ENCODE results near the gene CAPSL.
A peak's percentile ranks its signal among the peaks of the same experiment; 100 is the strongest.
"Not testable (repeated sequence)": the region's sequence is repeated elsewhere in the genome, so short reads cannot be mapped to it uniquely, and the experiment has no call there.

Gene CAPSL

DNA sequence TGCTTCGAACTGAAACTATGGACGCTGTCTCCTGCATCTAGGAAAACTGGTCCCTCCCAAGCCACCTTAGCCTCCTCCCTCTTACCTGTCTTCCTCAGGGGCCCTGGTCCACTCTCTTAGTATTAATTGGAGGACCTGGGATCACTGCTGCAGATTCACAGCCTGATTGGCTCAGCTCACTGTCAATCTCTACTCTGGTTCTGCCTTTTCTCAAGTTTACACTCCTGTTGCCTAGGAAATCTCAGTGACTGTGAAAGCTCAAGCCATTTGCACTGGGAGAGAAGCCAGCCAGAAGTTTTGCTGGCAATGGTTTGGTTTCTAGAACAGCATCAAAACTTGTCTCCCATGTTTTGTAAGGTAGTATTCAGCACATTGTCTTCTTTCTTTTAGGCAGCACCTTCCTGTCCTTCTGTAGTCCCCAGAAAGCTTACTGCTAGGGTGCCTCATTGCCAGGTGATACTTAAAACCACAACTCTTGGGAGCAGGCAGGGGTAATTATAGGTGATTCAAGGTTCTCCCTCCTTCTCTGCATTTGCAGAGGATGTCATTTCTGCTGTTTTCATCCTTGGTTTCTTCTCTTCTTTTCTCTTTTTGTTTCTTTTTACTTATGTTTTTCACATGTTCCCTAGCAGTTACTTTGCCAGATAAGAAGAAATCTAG, at the start of gene CAPSL:
Gene CAPSL, minus strand, starts transcription at position 55 of the 660 bp plus-strand sequence. CDS start 17,502 bp downstream, outside the sequence.
- peak; percentile 27 for DNase-seq

- no peak for DNase-seq
Observed at GRCh38 chr5:35987776-35988175, 49.4 kb upstream of the CAPSL start.

GRCh38 chr5:35979715-35980114, 41.3 kb upstream of the CAPSL start:
- no peak for DNase-seq

- not testable (repeated sequence) for DNase-seq
Observed at GRCh38 chr5:35976859-35977258, 38.4 kb upstream of the CAPSL start.

- DNase-seq = no peak
Observed at GRCh38 chr5:35974570-35974969, 36.1 kb upstream of the CAPSL start.

GRCh38 chr5:35971878-35972210, 33.4 kb upstream of the CAPSL start:
- no peak for DNase-seq

DNA sequence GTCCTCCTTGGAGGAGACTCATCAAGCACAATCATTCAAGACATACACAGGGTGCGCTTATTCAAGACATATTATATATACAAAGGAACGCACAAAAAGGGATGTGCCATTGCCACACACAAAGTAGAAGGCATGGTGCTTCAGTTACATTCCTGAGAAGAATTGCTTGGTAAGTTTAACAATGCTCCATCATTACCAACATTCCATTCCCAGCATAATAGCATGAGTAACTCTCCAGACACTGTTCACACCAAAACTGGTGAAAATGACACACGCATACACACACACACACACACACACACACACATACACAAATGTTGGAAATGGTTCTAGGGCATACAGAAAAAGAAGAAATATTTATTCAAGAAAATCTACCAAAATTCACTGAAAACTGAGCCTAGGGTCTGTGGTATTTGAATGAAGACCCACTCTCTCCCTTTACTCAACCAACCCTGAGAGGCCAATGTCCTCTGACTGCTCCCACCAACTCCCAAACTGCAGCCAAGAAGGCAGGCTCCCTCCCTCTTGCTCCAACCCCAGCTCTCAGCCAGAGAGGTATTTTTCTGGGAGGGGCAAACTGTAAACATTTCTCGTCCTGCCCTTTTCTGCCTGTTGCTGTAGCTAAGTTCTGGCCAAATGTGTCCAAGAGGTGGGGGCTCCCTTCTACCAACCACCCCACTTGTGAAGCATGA, 32.9 kb upstream of the CAPSL start:
- DNase-seq = no peak

DNA sequence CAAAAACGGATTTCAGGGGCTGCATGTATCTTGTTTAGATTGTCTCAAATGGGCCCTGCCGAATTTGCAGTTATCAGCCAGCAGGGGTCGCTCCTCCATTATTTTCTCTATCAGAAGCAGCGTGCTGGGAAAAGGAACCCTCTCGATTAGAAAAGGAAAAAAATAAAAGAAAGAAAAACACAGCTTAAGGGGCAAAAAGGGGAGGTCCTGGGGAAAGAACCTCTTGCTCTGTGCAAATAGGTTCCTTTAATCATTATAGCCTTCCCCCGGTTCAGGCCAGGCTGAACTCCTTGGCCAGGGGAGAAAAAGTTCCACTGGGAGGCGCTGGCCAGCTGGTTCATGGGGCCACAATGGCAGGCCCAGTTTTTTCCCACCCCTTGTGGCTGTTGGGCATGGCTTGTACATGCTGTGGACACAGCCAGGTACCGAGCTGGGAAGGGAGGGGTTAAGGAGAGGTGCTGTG, 25.0 kb upstream of the CAPSL start:
- no peak for DNase-seq

GRCh38 chr5:35960328-35960727, 21.9 kb upstream of the CAPSL start:
- DNase-seq = no peak

DNA sequence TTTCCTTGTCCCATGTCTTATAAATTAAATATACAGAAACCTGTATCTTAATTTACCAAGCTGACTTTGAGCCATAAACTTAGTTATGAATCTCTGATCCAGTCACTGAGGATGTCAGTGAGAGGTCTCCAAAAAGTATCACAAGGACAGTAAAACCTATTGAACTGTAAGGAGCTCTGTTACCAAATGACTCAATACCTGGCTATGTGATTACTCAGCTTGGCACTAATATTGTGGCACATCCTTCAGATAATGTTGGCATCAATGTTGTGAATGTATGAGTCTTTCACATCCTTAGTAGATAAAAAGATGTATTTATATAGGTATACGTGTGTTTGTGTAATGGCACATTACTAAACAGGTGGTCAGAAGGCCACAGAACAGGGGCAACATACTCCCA, 18.0 kb upstream of the CAPSL start:
- DNase-seq = no peak

DNA sequence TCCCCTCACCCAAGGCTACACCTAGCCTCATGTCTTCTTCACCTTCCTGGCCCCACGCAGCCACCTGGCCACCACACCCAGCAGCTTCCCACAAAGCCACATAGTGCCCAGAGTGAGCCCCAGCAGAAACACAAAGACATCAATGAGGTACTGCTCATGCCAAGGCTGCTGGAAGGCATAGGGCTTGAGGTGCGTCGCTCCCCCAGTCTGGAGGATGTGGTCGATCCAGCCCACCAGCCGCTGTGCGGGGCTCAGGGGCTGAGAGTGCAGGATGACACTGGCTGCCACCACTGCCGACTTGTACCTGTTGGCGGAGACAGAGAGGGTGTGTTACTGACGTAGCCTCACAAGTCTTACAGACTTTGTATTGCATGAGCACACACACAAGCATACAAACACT, 15.8 kb upstream of the CAPSL start:
- no peak for DNase-seq

DNA sequence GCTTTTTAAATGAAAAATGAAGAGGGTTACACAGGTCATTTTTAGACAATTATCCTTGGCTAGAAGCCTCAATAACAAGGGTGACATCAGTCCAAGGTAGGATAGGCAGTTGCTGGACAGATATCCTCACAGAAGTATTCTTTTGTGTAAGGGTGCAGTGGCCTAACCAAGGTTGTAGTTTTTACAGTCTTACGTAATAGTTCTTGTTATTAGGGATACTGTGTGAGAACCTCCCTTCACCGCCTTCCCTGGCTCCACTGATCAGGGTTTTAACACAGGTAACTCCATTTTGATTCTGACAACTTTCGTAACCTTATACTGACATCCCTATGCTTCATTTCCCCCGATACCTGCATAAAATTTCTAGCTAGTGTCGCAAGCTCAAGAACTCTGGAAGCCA, 8.7 kb upstream of the CAPSL start:
- DNase-seq = no peak

DNA sequence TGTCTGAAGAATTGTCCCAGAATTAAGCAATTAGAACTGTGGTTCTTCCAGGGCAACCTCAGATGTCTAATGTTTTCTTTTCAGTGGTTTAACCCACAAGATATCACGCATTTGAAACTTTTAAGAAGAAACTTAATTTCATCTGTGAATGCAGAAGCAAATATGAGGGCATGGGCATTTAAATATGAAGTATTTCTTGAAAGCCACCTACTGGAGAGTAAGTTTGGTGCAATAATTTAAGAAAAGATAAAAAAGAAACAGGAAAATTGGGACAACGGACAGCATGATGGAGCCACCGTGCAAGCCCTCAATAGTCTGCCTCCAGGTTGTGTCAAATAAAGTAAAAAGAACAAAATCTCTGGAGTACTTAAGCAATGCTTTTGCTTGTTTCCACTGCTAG, 1.2 kb upstream of the CAPSL start:
- DNase-seq = no peak

GRCh38 chr5:35926389-35927051, 11.9 kb downstream of the CAPSL start:
- DNase-seq = peak; percentile 42

GRCh38 chr5:35924950-35925722, 13.3 kb downstream of the CAPSL start:
- DNase-seq = peak; percentile 3

DNA sequence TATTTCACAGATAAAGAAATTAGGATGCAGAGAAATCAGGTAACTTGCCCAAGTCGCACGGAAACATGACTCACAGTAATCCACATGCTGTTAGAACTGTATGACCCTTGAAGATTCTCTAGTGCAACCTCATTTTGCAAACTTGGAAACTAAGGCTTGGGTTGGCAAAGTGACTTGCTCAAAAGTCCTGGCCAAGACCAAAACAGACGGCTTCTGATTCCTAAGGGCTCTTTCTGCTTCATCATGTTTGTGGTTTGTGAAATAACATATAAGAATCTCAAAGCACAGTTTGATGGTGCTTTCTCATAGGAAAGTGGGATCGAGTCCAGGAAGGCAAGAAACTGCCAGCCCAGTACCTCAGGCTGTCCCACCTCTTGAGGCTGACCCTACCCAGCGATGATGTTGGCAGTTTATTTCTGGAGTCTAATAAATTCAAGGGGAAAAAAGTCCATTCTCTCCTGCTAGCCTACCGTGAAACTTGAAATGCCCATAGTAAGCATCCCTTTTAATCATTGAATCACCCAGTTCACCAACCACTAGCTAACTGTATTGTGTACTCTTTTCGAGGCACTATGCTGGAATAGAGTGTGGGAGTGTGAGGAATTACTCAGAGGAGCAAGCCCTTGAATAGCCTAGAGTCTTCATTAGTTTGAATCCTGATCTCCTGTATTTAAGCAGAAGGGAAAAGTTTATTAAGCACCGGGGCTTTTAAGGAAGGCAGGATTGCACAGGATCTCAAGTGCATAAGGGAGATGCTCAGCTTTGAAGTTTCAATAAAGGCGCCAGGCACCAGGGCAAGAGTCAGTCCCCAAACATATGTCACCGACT, 14.1 kb downstream of the CAPSL start:
- no peak for DNase-seq

DNA sequence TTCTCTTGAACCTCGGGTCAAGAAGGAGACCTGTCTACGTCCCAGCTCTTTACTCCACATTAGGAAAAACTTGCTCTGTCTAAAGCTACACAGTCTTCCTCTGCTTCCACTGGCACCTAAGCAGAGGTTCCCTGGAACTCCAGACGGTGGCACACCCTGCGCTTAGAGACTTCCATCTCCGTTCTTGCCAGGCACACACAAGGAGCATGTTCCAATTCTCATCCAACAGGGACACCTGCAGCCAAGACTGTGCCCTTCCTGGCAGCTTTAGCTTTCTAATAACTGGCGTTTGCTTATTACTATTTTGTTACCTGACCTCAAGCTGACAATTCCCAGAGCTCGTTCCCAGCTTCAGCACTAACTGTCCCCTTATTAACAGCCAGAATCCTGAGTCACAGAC, 16.0 kb downstream of the CAPSL start:
- peak; percentile 27 for DNase-seq

- no peak for DNase-seq
Observed at GRCh38 chr5:35921930-35922329, 16.5 kb downstream of the CAPSL start.

DNA sequence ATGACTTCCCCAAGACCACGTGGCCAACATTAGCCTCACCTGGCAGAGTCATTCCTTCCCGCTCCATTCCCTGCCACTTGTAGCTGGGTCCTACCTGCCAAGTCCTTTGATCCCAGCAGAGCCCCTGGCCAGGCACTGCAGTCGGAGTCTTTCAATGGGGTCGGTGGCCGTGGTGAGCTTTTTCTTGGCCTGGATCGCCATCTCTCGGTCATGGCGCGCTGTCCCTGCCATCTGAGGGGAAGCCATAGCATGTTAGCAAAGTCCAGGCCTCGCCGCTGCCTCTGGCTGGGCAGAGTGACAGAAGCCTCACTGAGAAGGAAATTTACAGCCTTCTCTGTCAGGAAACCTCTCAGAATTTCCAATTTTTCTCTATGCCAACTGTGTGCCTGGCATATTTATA, 17.5 kb downstream of the CAPSL start:
- no peak for DNase-seq

GRCh38 chr5:35919191-35919590, 19.2 kb downstream of the CAPSL start:
- DNase-seq = no peak

DNA sequence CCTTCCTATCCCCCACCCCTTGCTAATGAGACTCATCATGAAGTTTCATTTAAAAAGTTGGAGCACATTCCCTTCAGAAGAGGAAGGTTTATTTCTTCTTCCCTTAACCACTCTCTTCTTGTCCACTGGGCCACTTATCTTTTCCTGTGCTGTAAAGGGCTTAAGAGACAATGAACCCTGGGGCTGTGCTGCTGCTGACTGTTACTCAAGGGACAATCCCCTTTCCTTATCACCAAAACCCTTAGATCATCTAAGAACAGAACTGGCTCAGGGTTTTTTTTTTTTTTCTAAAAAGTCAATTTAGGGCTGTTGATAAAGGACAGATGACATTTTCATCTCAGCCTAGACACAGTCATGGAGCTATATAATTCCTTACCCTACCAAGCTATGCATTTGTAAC, 29.6 kb downstream of the CAPSL start:
- no peak for DNase-seq

DNA sequence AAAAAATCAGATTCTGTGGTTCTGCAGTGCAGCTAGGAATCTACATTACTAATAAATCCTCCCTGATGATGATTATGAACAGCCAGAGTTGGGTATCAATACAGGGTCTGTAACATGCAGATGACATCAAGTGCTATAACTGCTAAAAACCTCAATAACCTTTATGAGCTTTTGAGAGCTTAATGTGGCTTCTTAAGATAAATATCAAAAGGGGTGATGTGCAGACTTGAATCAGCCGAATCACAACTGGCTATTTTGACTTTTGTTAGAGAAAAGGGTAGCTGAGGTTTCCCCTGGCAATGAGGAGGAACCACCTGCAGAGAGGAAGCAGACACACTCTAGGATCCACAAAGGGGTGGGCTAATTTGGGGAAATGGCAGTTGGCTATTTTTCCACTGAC, 30.2 kb downstream of the CAPSL start:
- DNase-seq = no peak
